BLaER1 (cell line): ENCODE data around the gene TNS3.

Experiments
- H3K27ac ChIP-seq: shearing (Covaris generic); formaldehyde crosslinking; 2 replicates; pipeline ENCODE4 v1.8.1; 2022
- H3K27me3 ChIP-seq: shearing (Covaris generic); formaldehyde crosslinking; 2 replicates; pipeline ENCODE4 v1.8.1; 2022
- H3K36me3 ChIP-seq: shearing (Covaris generic); formaldehyde crosslinking; 2 replicates; pipeline ENCODE4 v1.8.1; 2022
- H3K4me1 ChIP-seq: shearing (Covaris generic); formaldehyde crosslinking; 2 replicates; pipeline ENCODE4 v1.8.1; 2022
- H3K4me2 ChIP-seq: shearing (Covaris generic); formaldehyde crosslinking; 2 replicates; pipeline ENCODE4 v1.8.1; 2022
- H3K4me3 ChIP-seq: shearing (Covaris generic); formaldehyde crosslinking; 2 replicates; pipeline ENCODE4 v1.8.1; 2022
- H3K9ac ChIP-seq: shearing (Covaris generic); formaldehyde crosslinking; 2 replicates; pipeline ENCODE4 v1.8.1; 2022
- H3K9me3 ChIP-seq: shearing (Covaris generic); formaldehyde crosslinking; 2 replicates; pipeline ENCODE4 v1.8.1; 2022
- H4K20me1 ChIP-seq: shearing (Covaris generic); formaldehyde crosslinking; 2 replicates; pipeline ENCODE4 v1.8.1; 2022
- Cebpa-rat ChIP-seq: shearing (Covaris generic); IDR thresholded peaks from 2 replicates; pipeline ENCODE4 v1.8.1; 2022

TNS3 gene

GRCh38 chr7:47582764-47583738 is 1.1 kb upstream of the TNS3 start:
- H3K9ac ChIP-seq, result no peak overlapping the region
- no peak for TF ChIP-seq Cebpa-rat
- 0 out of 2 replicates have a peak overlapping the region, but pooled peaks have one; percentile 100 for H3K4me2 ChIP-seq

DNA sequence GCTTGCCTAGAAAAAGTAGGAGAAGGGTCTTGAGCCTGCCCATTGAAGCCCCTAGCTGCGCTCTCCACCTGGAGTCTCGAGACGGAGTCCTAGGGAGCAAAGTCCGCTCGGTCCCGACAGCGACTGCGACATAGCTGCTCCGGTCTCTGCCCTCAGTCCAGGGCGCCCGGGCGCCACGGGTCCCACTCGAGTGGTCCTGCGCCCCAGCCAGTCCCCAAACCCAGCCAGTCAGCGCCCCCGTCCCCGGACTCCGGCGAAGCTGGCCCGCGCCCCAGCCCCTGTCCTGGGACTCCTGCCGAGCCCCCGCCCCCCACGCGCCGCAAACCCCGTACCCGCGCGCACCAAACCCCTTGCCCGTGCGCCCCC is 490 bp downstream of the TNS3 start:
- TF ChIP-seq Cebpa-rat, result no peak
- H3K4me2 ChIP-seq, result peak overlapping the region; percentile 100
- peak overlapping the region; percentile 79 for H3K4me3 ChIP-seq
- no peaks in the 10 kb centered on the region; the same call in 1 of the 2 replicates for H3K9me3 ChIP-seq
- H3K27me3 ChIP-seq, result peaks cover 41% of the 10 kb centered on the region
- H3K9ac ChIP-seq, result peak overlapping the region; percentile 83
- no peaks in the 10 kb centered on the region for H4K20me1 ChIP-seq
- H3K36me3 ChIP-seq, result no peaks in the 10 kb centered on the region
- peaks cover 52% of the 10 kb centered on the region for H3K4me1 ChIP-seq
- peak overlapping the region; percentile 80 for H3K27ac ChIP-seq

More at GRCh38 chr7:47582764-47583738, 1.1 kb upstream of the TNS3 start:
- Histone ChIP-seq H3K9me3 (no peaks in the 10 kb centered on the region; the same call in 1 of the 2 replicates), H3K36me3 (no peaks in the 10 kb centered on the region), H3K4me3 (no peak overlapping the region), H3K27me3 (peaks cover 41% of the 10 kb centered on the region), H3K27ac (no peak overlapping the region), H4K20me1 (no peaks in the 10 kb centered on the region), H3K4me1 (peaks cover 42% of the 10 kb centered on the region)

- Histone ChIP-seq H3K4me2 (peak overlapping the region; percentile 100), H3K36me3 (no peaks in the 10 kb centered on the region), H3K9me3 (no peaks in the 10 kb centered on the region; the same call in 1 of the 2 replicates), H3K4me3 (peak overlapping the region; percentile 79), H4K20me1 (no peaks in the 10 kb centered on the region), H3K9ac (peak overlapping the region; percentile 83), H3K27me3 (peaks cover 41% of the 10 kb centered on the region), H3K27ac (peak overlapping the region; percentile 39; the same call in 1 of the 2 replicates), H3K4me1 (peaks cover 58% of the 10 kb centered on the region)
- TF ChIP-seq Cebpa-rat, result no peak
These were observed 1.0 kb downstream of the TNS3 start for GRCh38 chr7:47580811-47581331.

DNA sequence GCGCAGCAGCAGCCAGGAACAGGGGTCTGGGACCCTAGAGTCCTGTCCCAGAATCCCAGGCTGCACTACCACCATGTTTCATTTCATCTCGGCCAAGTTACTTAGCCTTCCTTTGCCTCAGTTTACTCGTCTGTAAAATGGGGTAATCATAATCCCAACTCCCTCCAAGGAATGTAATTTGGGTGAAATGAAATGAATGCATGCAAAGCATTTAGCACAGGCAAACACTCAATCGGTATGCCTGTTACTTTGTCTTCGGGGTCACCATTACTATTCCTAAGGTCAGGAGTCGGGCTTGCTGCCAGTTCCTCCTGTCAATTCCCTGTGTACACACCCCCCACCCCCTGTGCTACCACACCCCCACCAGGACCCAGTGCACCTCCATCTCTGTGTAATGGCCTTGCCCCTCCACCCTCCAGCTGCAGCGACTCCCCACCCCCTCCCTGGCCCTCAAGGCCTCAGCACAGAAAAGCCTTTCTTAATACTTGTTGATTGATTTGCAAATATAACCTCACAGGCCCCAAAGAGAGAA is 1.7 kb downstream of the TNS3 start:
- Histone ChIP-seq H3K4me3 (peak overlapping the region; percentile 79; the same call in 1 of the 2 replicates), H3K4me1 (peaks cover 64% of the 10 kb centered on the region), H3K27me3 (peaks cover 41% of the 10 kb centered on the region), H3K9ac (peak overlapping the region; percentile 83; the same call in 1 of the 2 replicates), H3K36me3 (no peaks in the 10 kb centered on the region), H4K20me1 (no peaks in the 10 kb centered on the region), H3K4me2 (peak overlapping the region; percentile 100), H3K27ac (no peak overlapping the region), H3K9me3 (no peaks in the 10 kb centered on the region; the same call in 1 of the 2 replicates)
- TF ChIP-seq Cebpa-rat, result no peak

DNA sequence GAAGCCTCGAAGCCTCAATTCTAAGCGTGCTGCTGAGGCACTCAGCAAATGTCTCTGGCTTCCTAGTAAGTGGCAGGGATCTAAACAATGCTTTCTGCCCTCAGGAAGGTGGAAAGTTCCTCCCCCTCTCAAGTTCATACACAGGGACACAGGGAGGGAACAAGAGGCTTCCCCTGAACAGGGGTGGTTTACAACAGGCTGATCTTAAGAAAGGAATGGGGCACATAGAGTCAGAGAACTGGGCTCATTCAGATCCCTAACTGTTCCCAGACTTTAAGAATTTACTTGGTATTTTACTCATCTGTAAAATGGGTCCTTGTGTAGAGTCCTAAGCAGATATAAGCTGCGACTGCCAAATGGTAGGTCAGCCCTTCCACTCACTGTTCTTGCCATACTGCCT is 2.5 kb downstream of the TNS3 start:
- Histone ChIP-seq H3K27ac (peak overlapping the region; percentile 97), H4K20me1 (no peaks in the 10 kb centered on the region), H3K4me2 (peak overlapping the region; percentile 100)

DNA sequence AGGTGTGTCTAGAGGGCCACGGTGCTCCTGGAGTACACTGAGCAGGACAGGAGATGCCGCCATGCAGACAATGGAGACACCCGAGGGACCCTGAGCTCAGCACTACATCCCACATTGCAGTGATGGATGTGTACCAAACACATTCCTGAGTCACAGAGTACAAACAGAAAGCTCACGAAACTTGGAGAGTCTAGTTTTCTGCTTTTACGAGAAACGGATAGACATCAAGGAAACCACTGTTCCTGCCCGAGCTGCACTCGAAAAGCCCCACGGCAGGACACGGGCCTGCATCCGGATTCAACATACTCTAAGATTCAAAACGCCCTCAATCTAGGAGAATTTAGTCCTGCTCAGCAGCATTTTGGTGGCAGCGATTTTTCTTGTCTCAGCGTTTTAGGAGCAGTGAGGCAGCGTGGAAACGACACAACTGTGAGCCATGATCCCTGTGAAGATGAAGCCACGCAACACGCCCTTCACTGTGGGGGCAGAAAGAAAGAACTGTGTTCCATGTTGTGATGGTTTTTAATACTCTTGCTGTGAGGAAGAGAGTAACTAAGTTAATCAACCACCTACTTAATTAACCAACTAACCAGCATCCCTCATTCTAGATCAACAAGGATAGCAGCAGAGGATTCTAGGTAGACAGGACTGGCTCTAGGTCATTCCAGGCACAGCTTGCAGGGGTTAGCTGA is 3.2 kb downstream of the TNS3 start:
- Histone ChIP-seq H4K20me1 (no peaks in the 10 kb centered on the region), H3K4me2 (peak overlapping the region; percentile 100), H3K9ac (peak overlapping the region; percentile 81), H3K9me3 (no peaks in the 10 kb centered on the region), H3K27ac (peak overlapping the region; percentile 97), H3K4me1 (peaks cover 79% of the 10 kb centered on the region), H3K27me3 (peaks cover 36% of the 10 kb centered on the region), H3K4me3 (peak overlapping the region; percentile 14; the same call in 1 of the 2 replicates), H3K36me3 (no peaks in the 10 kb centered on the region)
- no peak for TF ChIP-seq Cebpa-rat

More for the DNA sequence above, 2.5 kb downstream of the TNS3 start:
- H3K9me3 ChIP-seq, result no peaks in the 10 kb centered on the region
- TF ChIP-seq Cebpa-rat, result no peak
- H3K27me3 ChIP-seq, result peaks cover 41% of the 10 kb centered on the region
- peaks cover 72% of the 10 kb centered on the region for H3K4me1 ChIP-seq
- H3K9ac ChIP-seq, result peak overlapping the region; percentile 81; the same call in 1 of the 2 replicates
- no peak overlapping the region for H3K4me3 ChIP-seq
- H3K36me3 ChIP-seq, result no peaks in the 10 kb centered on the region

- H3K9me3 ChIP-seq, result no peaks in the 10 kb centered on the region
- no peaks in the 10 kb centered on the region for H4K20me1 ChIP-seq
- H3K4me2 ChIP-seq, result peak overlapping the region; percentile 100
- peak overlapping the region; percentile 97 for H3K27ac ChIP-seq
- TF ChIP-seq Cebpa-rat, result no peak
- no peaks in the 10 kb centered on the region for H3K36me3 ChIP-seq
- H3K9ac ChIP-seq, result peak overlapping the region; percentile 81
- H3K4me1 ChIP-seq, result peaks cover 92% of the 10 kb centered on the region
- peaks cover 23% of the 10 kb centered on the region for H3K27me3 ChIP-seq
- peak overlapping the region; percentile 62 for H3K4me3 ChIP-seq
These were observed 4.5 kb downstream of the TNS3 start for GRCh38 chr7:47577321-47577919.

GRCh38 chr7:47576866-47577306 is 5.0 kb downstream of the TNS3 start:
- Histone ChIP-seq H3K4me3 (peak overlapping the region; percentile 62), H3K9ac (peak overlapping the region; percentile 81), H3K9me3 (no peaks in the 10 kb centered on the region), H3K4me2 (peak overlapping the region; percentile 100), H4K20me1 (no peaks in the 10 kb centered on the region), H3K27me3 (peaks cover 18% of the 10 kb centered on the region), H3K36me3 (no peaks in the 10 kb centered on the region), H3K4me1 (peaks cover 92% of the 10 kb centered on the region), H3K27ac (peak overlapping the region; percentile 97)
- no peak for TF ChIP-seq Cebpa-rat
